Caco-2 (cell line): ENCODE results near the gene ALOXE3. TPM values are rescaled to one million over a fixed set of nuclear protein-coding genes. Genes with fewer than 3 reads are reported as not detected.

Experiments used
- BruUV-seq: library from RNA; stranded (reverse); fragments of 400-500 nt; replicated peaks from 2 replicates; lab custom pipeline; 2021; lab: Mats Ljungman, UMichigan
- CTCF ChIA-PET: fragments of 300-600 bp; sonication (Branson Sonifier 250); formaldehyde crosslinking; loops from one replicate; lab custom pipeline; 2022; ENCODE audit warnings: antibody characterized with exemption; lab: Charles Lee
- POLR2A ChIA-PET: fragments of 300-600 bp; sonication (Branson Sonifier 250); formaldehyde crosslinking; loops from one replicate; lab custom pipeline; 2022; ENCODE audit warnings: antibody characterized with exemption; lab: Charles Lee
- DNase-seq, 2 experiments: peaks; one replicate each; pipeline versions ENCODE4 v3.0.0 to v3.0.0-alpha.2; 2020 to 2022
- H3K27me3 ChIP-seq: replicated peaks from 2 replicates; pipeline ENCODE4 v1.6.0; 2011; ENCODE audit warnings: low read length; ENCODE audit not compliant: control insufficient read depth, insufficient read depth
- H3K36me3 ChIP-seq: 2 replicates; pipeline ENCODE4 v1.5.1; 2011; ENCODE audit warnings: low read length; ENCODE audit not compliant: control insufficient read depth, insufficient read depth
- H3K4me1 ChIP-seq: fragments of 250-450 bp; sonication (Bioruptor Pico); 2 replicates; pipeline ENCODE4 v1.5.1; 2020; ENCODE audit warnings: mild to moderate bottlenecking
- H3K4me3 ChIP-seq: 2 replicates; pipeline ENCODE4 v1.5.1; 2011; ENCODE audit warnings: low read depth, mild to moderate bottlenecking, control low read depth, low read length
- H3K9me3 ChIP-seq: fragments of 250-450 bp; sonication (Bioruptor Pico); 2 replicates; pipeline ENCODE4 v1.5.1; 2020; ENCODE audit warnings: mild to moderate bottlenecking, moderate library complexity
- H3K27ac Mint-ChIP-seq: one replicate; pipeline ENCODE4 v1.8.0; 2022; ENCODE audit warnings: mixed read lengths; ENCODE audit not compliant: unreplicated experiment
- H3K27me3 Mint-ChIP-seq: one replicate; pipeline ENCODE4 v1.8.0; 2022; ENCODE audit warnings: mixed read lengths; ENCODE audit not compliant: insufficient read depth, unreplicated experiment
- H3K36me3 Mint-ChIP-seq: one replicate; pipeline ENCODE4 v1.8.0; 2022; ENCODE audit warnings: mild to moderate bottlenecking, mixed read lengths; ENCODE audit not compliant: insufficient read depth, unreplicated experiment
- H3K4me1 Mint-ChIP-seq: one replicate; pipeline ENCODE4 v1.8.0; 2022; ENCODE audit warnings: low read depth, mixed read lengths; ENCODE audit not compliant: unreplicated experiment
- H3K4me3 Mint-ChIP-seq: one replicate; pipeline ENCODE4 v1.8.0; 2022; ENCODE audit warnings: mild to moderate bottlenecking, moderate library complexity, mixed read lengths; ENCODE audit not compliant: unreplicated experiment
- H3K9me3 Mint-ChIP-seq: one replicate; pipeline ENCODE4 v1.8.0; 2022; ENCODE audit warnings: mixed read lengths; ENCODE audit not compliant: unreplicated experiment
- CTCF ChIP-seq, 2 experiments: fragments of 200-600 bp in 1 of 2; IDR thresholded peaks; 1 replicate in 1 of 2; 2 replicates in 1 of 2; pipeline versions ENCODE4 v1.5.1 to v1.8.0; 2011 to 2022; ENCODE audit warnings: antibody characterized with exemption in 1 of 2, control low read depth in 1 of 2, inconsistent platforms in 1 of 2, low read depth in 1 of 2, low read length in 1 of 2, mild to moderate bottlenecking in 1 of 2, moderate library complexity in 1 of 2; ENCODE audit not compliant: insufficient read depth in 1 of 2, severe bottlenecking in 1 of 2, unreplicated experiment in 1 of 2
- intact Hi-C: fragments of 100-400 bp; cut with micrococcal nuclease; formaldehyde crosslinking; loops from one replicate; pipeline ENCODE4 v1.10.0; 2022; ENCODE audit not compliant: unreplicated experiment
- total RNA-seq: library from RNA; stranded (reverse); gene quantifications from 2 replicates; pipeline ENCODE4 v1.2.3, GENCODE V29; 2022

ALOXE3 gene
- total RNA-seq, 1 experiment from 2014 or later, result not detected

GRCh38 chr17:8145811-8146210, 27.5 kb upstream of the ALOXE3 start:
- no TSS peak for BruUV-seq
- Mint-ChIP-seq H3K27me3 (no peaks in the 10 kb centered on the region), H3K9me3 (no peaks in the 10 kb centered on the region), H3K4me1 (no peaks in the 10 kb centered on the region), H3K4me3 (no peak overlapping the region), H3K36me3 (peaks cover 21% of the 10 kb centered on the region), H3K27ac (no peak overlapping the region)
- no peaks in the 10 kb centered on the region for H3K4me1 ChIP-seq
- no peak overlapping the region for H3K4me3 ChIP-seq
- H3K27me3 ChIP-seq, result no peaks in the 10 kb centered on the region
- no peaks in the 10 kb centered on the region for H3K36me3 ChIP-seq
- no peaks in the 10 kb centered on the region for H3K9me3 ChIP-seq
- TF ChIP-seq CTCF (IDR thresholded peaks at IDR 0.05; ENCODE audit: insufficient read depth in 1 of 2, low read depth in 1 of 2, low read length in 1 of 2, severe bottlenecking in 1 of 2, unreplicated experiment in 1 of 2), result no peak
- no peak for DNase-seq
- ChIA-PET CTCF (no interaction called here), POLR2A (no interaction called here)
- intact Hi-C loops, result no loop called here

- Mint-ChIP-seq H3K9me3 (no peaks in the 10 kb centered on the region), H3K4me3 (no peak overlapping the region), H3K4me1 (no peaks in the 10 kb centered on the region), H3K36me3 (peaks cover 29% of the 10 kb centered on the region), H3K27me3 (no peaks in the 10 kb centered on the region), H3K27ac (no peak overlapping the region)
- BruUV-seq, result no TSS peak
- ChIA-PET CTCF (no interaction called here), POLR2A (no interaction called here)
- no peak overlapping the region for H3K4me3 ChIP-seq
- H3K9me3 ChIP-seq, result no peaks in the 10 kb centered on the region
- H3K36me3 ChIP-seq, result no peaks in the 10 kb centered on the region
- intact Hi-C loops, result no loop called here
- peaks cover 3% of the 10 kb centered on the region; the same call in 1 of the 2 replicates for H3K4me1 ChIP-seq
- no peak for TF ChIP-seq CTCF (IDR thresholded peaks at IDR 0.05; ENCODE audit: insufficient read depth in 1 of 2, low read depth in 1 of 2, low read length in 1 of 2, severe bottlenecking in 1 of 2, unreplicated experiment in 1 of 2)
- DNase-seq, result no peak
- no peaks in the 10 kb centered on the region for H3K27me3 ChIP-seq
Observed at GRCh38 chr17:8144401-8145231, 26.3 kb upstream of the ALOXE3 start.

- Histone ChIP-seq H3K36me3 (no peaks in the 10 kb centered on the region), H3K4me1 (peaks cover 4% of the 10 kb centered on the region; the same call in 1 of the 2 replicates), H3K4me3 (no peak overlapping the region), H3K27me3 (no peaks in the 10 kb centered on the region), H3K9me3 (no peaks in the 10 kb centered on the region)
- intact Hi-C loops, result no loop called here
- H3K4me3 Mint-ChIP-seq, result no peak overlapping the region
- no peaks in the 10 kb centered on the region for H3K4me1 Mint-ChIP-seq
- no peak for DNase-seq
- TF ChIP-seq CTCF (IDR thresholded peaks at IDR 0.05; ENCODE audit: insufficient read depth in 1 of 2, low read depth in 1 of 2, low read length in 1 of 2, severe bottlenecking in 1 of 2, unreplicated experiment in 1 of 2), result no peak
- H3K9me3 Mint-ChIP-seq, result no peaks in the 10 kb centered on the region
- no peak overlapping the region for H3K27ac Mint-ChIP-seq
- no peaks in the 10 kb centered on the region for H3K27me3 Mint-ChIP-seq
- BruUV-seq, result no TSS peak
- peaks cover 29% of the 10 kb centered on the region for H3K36me3 Mint-ChIP-seq
- POLR2A ChIA-PET, result no interaction called here
- CTCF ChIA-PET, result no interaction called here
Observed at GRCh38 chr17:8143581-8144400, 25.5 kb upstream of the ALOXE3 start.
